ENCODE results near the gene BTF3.

BTF3 gene

DNA sequence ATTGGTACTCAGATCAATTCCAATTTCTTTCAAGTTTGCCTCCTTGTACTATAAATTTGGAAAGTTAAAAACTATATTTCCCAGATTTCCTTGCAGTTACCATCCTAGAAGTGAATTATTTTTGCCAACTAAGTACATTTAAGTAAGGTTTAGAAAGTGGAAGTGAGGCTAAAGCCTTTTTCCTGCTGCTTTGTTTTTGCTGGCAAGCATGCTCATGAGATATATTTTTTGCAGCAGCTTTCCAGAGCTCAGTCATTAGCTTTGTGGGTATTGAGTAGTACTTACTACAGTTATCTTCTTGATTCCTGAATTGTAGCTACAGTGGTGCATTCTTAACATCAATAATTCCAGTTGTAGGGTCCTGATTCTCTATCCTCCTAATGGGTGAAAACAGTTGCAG lies 3.5 kb upstream of the BTF3 start:
- DNase-seq (ENCODE audit: low read depth): peak; percentile 1
- no peak overlapping the region for H3K4me3 ChIP-seq (replicated peaks; ENCODE audit: low read depth, low read length)
- TF ChIP-seq, protein P1, sequence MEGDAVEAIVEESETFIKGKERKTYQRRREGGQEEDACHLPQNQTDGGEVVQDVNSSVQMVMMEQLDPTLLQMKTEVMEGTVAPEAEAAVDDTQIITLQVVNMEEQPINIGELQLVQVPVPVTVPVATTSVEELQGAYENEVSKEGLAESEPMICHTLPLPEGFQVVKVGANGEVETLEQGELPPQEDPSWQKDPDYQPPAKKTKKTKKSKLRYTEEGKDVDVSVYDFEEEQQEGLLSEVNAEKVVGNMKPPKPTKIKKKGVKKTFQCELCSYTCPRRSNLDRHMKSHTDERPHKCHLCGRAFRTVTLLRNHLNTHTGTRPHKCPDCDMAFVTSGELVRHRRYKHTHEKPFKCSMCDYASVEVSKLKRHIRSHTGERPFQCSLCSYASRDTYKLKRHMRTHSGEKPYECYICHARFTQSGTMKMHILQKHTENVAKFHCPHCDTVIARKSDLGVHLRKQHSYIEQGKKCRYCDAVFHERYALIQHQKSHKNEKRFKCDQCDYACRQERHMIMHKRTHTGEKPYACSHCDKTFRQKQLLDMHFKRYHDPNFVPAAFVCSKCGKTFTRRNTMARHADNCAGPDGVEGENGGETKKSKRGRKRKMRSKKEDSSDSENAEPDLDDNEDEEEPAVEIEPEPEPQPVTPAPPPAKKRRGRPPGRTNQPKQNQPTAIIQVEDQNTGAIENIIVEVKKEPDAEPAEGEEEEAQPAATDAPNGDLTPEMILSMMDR (IDR thresholded peaks at IDR 0.05; ENCODE audit: low read length, missing control alignments): no peak

DNA sequence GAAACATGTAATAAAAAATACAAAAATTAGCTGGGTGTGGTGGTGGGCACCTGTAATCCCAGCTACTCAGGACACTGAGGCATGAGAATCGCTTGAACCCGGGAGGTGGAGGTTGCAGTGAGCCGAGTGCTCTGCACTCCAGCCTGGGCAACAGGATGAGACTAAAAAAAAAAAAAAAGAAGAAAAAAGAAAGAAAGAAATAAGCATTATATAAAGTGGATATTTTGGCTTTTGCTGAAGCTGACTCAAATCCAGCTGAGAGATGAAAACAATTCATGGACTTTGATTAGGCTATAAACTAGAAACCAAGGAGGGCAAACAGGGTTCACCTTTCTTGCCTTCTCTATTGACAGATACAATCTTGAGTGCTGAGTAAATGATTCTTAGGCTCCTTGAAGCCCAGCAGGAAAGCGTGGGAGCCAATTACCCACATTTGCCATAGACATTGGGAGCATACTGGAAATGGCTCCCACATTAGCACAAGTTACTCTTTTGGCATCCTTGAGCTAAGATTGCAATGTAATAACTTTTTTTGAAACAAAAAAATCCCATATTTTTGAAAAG lies 2.4 kb upstream of the BTF3 start:
- TF ChIP-seq, protein P1 (IDR thresholded peaks at IDR 0.05; ENCODE audit: low read length, missing control alignments): no peak
- H3K4me3 ChIP-seq (replicated peaks; ENCODE audit: low read depth, low read length): no peak overlapping the region
- no peak for DNase-seq (ENCODE audit: low read depth)

DNA sequence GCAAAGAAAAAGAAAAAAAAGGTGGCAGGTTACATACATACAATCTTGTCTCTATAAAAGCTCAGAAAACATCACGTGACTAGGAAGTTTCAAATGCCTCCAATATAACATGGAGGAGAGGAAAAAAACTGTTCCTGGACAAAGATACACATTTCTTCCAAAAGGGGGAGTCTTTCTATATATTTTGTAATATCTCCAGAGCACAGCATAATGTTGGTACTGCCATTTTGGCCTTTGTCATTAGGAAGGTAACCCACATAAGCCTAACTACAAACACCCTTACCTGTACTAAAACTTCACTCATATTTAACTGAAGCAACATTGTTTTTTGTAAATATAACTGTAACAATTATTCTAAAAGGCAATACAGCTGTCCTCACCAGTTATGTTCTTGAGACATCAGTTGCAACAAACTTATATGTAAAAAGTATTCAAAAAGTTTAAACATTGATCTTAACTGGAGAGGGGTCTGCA lies 1.2 kb upstream of the BTF3 start:
- DNase-seq (ENCODE audit: low read depth): peak; percentile 75
- H3K4me3 ChIP-seq (replicated peaks; ENCODE audit: low read depth, low read length): peak overlapping the region; percentile 93
- TF ChIP-seq, protein P1 (IDR thresholded peaks at IDR 0.05; ENCODE audit: low read length, missing control alignments): peak; percentile 40

DNA sequence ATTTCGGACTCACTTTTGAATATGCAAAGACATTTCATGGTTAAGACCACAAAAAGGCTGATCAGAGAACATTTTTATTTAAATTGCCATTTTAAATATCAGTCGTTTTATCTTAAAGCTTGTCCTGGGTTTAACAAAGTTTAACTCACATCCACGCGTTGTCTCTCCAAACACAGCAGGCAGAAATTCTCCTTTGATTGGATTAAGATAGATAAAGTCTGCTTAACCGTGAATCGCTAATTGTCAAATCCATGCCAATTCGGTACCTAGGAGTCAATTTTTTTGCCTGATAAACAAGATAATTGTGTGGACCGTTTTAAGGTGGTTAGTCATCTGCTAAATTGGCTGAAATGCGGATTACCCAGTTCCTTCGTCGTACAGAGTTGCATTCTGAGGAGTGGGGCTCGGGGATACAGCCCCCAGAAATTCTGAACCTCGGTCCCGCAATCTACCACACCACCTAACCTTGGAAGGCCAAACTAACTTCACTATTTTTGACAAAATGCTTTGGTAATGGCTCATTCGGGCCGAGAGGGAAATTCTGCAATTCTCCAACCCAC lies 665 bp upstream of the BTF3 start:
- TF ChIP-seq, protein P1 (IDR thresholded peaks at IDR 0.05; ENCODE audit: low read length, missing control alignments): no peak
- H3K4me3 ChIP-seq (replicated peaks; ENCODE audit: low read depth, low read length): peak overlapping the region; percentile 93
- DNase-seq (ENCODE audit: low read depth): no peak

DNA sequence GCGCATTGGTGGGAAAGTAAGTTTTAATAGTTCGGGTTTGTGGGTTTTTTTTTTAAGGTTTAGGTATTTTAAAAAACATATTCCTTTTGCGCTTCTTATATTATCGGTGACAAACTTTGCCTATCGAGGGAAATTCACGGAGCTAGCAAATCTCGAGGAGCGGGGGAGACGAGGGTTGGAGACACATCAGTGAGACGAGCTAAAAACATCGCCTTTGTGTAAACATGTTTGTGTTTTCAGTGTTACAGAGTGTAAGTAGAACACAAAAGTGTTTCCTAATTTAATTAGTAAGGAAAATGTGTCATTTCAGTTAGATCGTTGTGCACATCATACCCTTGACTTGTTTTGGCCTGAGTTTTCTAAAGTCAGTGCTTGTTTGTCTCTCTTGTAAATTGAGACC lies 945 bp downstream of the BTF3 start:
- TF ChIP-seq, protein P1 (IDR thresholded peaks at IDR 0.05; ENCODE audit: low read length, missing control alignments): no peak
- DNase-seq (ENCODE audit: low read depth): peak; percentile 10
- H3K4me3 ChIP-seq (replicated peaks; ENCODE audit: low read depth, low read length): peak overlapping the region; percentile 93

DNA sequence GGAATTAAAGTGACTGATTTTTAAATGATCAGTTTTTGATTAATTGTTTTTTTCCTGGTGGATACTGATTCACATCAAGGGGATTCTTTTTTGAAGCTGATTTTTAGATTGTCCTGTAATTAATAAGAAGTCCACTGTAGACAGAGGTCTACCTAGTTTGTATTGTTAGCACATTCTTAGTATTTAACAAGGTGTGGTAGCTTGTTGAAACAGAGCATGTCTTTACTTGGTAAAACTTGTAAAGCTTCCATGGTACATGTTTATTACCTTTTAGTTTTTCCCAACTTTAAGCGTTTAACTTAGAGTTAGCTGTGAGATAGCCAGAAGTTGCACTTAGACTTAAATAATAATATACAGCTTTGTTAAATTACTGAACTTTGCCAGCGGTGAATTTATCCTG lies 1.5 kb downstream of the BTF3 start:
- peak overlapping the region; percentile 93 for H3K4me3 ChIP-seq (replicated peaks; ENCODE audit: low read depth, low read length)
- no peak for DNase-seq (ENCODE audit: low read depth)
- TF ChIP-seq, protein P1 (IDR thresholded peaks at IDR 0.05; ENCODE audit: low read length, missing control alignments): no peak

DNA sequence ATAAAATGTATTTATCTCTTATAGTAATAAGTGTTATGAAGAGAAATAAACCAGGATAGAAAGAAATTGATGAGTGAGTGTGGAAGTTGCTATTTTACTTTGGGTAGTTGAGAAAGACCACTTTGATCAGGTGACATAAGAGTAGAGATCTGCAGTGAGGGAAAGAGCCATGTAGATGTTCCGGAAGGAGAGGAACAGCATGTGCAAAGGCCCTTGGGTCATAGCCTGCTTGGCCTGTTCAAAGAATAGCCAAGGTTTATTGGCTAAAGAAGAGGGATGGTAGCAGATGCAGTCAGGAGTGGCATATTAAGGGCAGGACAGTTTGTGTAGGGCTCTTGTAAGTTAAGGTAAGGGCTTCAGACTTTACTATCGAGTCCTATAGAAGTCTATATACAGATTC lies 3.2 kb downstream of the BTF3 start:
- DNase-seq (ENCODE audit: low read depth): no peak
- TF ChIP-seq, protein P1 (IDR thresholded peaks at IDR 0.05; ENCODE audit: low read length, missing control alignments): no peak
- H3K4me3 ChIP-seq (replicated peaks; ENCODE audit: low read depth, low read length): no peak overlapping the region

Data from fibroblast of pulmonary artery (primary cell).